Motor neuron (in vitro differentiated cells): Measurements from ENCODE around the gene ZMIZ1. TPM values are rescaled to one million over a fixed set of nuclear protein-coding genes. Genes with fewer than 3 reads are reported as not detected.
"Not testable (repeated sequence)": the region's sequence is repeated elsewhere in the genome, so short reads cannot be mapped to it uniquely, and the experiment has no call there.

Source experiments
- ATAC-seq, 8 experiments: fragments of 200-7000 bp; cut with Tn5 transposase; replicated peaks in 6 of 8; 2 replicates each; pipeline ENCODE4 v1.8.0; 2021; ENCODE audit warnings: mild to moderate bottlenecking in 8 of 8, moderate library complexity in 8 of 8
- H3K27ac ChIP-seq, 2 donors: fragments of 250-450 bp; sonication (Bioruptor Pico); 2 replicates each; pipeline ENCODE4 v1.9.0; 2021; ENCODE audit warnings: antibody characterized with exemption in 2 of 2, mild to moderate bottlenecking in 2 of 2, moderate library complexity in 1 of 2
- H3K4me1 ChIP-seq, 2 donors: fragments of 250-450 bp; sonication (Bioruptor Pico); replicated peaks in 1 of 2; 2 replicates each; pipeline ENCODE4 v1.6.1; 2021; ENCODE audit warnings: antibody characterized with exemption in 2 of 2, mild to moderate bottlenecking in 2 of 2, moderate library complexity in 1 of 2
- H3K4me3 ChIP-seq, 5 donors: fragments of 250-450 bp; sonication (Bioruptor Pico); 2 replicates each; pipeline ENCODE4 v1.9.0; 2021; ENCODE audit warnings: antibody characterized with exemption in 5 of 5, mild to moderate bottlenecking in 5 of 5, moderate library complexity in 4 of 5
- WGBS, 10 experiments: fragments of 450-650 bp; shearing (Covaris generic); methylation state at CpG; one replicate each; pipeline ENCODE4 v1.0.0; 2022; 5-methylcytosine and 5-hydroxymethylcytosine counted together
- in situ Hi-C, 9 experiments: fragments of 400-800 bp; cut with MboI; loops; one replicate each; pipeline ENCODE4 v1.15.0; 2021; ENCODE audit warnings: low sequenced_read_pairs in 9 of 9, low pct_unique_long_range_greater_than_20kb in 2 of 9; ENCODE audit not compliant: unreplicated experiment in 9 of 9
- total RNA-seq, 8 experiments: library from RNA; unstranded; fragments of 300-600 nt; gene quantifications; 2 replicates each; pipeline versions ENCODE4 v1.2.3 to v1.2.4, GENCODE V29; 2022

The ZMIZ1 gene
- total RNA-seq, 8 experiments from 2014 or later = 15.8 to 79.9 (median 50.0) TPM

GRCh38 chr10:79025199-79025832 lies 43.5 kb upstream of the ZMIZ1 start:
- peaks cover 27 to 36% of the 10 kb centered on the region in 2 donors for H3K4me1 ChIP-seq
- WGBS, 10 experiments = 39 to 80% (median 40%) methylated on average over 1 to 4 of the region's 22 CpGs; no CpG with 5 or more reads in 7 of the 10 experiments
- H3K27ac ChIP-seq = peak overlapping the region; percentile 83 to 85
- in situ Hi-C loops = no loop called here
- ATAC-seq = peak in 5 of 8 experiments; percentile 84 to 88 (median 86)
- no peak overlapping the region for H3K4me3 ChIP-seq

DNA sequence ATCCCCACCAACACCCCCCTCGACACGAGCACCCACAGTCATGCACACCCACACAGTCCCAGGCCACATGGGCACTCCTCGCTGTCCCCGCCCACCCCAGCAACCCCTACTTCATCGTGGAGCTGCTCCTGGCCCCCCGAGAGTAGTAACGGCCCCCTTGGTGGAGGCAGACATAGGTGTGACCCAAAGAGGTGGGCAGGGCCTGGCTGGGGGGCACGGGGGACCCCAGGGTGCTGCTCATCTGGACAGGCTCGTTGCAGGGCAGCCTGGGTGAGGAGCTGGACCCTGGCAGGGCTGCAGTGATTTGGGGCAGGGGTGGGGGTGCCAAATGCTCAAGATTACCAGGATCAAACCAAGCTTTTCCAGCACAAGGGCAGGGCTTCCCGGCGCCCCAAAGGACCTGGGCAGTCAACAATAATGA lies 42.4 kb upstream of the ZMIZ1 start:
- in situ Hi-C loops = no loop called here
- Histone ChIP-seq H3K27ac (no peak overlapping the region), H3K4me1 (peaks cover 26 to 46% of the 10 kb centered on the region in 2 donors), H3K4me3 (no peak overlapping the region)
- 100% methylated on average over 2 of the region's 11 CpGs; no CpG with 5 or more reads in 8 of the 10 experiments for WGBS, 10 experiments
- no peak for ATAC-seq

DNA sequence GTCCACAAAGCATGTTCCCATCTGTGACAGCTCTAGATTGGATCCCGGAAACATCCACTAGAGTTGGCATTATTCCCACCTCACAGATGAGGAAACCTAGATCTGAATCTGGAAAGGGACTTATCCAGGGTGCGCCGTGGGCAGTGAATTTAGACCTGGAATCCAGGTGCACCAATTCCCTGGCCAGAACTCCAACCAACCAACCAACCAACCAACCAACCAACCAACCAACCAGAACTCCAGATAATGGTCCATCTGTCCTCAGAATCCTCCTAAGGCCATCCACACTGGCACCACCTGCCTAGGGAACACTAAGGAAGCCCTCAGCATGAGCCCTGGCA lies 42.0 kb upstream of the ZMIZ1 start:
- Histone ChIP-seq H3K4me3 (no peak overlapping the region), H3K4me1 (peaks cover 26 to 48% of the 10 kb centered on the region in 2 donors), H3K27ac (no peak overlapping the region)
- in situ Hi-C loops = no loop called here
- 97 to 100% (median 100%) methylated on average over 2 to 3 of the region's 3 CpGs; no CpG with 5 or more reads in 7 of the 10 experiments for WGBS, 10 experiments
- ATAC-seq = no peak

GRCh38 chr10:79027147-79028055 lies 41.4 kb upstream of the ZMIZ1 start:
- peak overlapping the region; percentile 49 to 52 for H3K27ac ChIP-seq
- in situ Hi-C loops = no loop called here
- WGBS, 10 experiments = 90 to 100% (median 100%) methylated on average over 1 to 2 of the region's 18 CpGs; no CpG with 5 or more reads in 7 of the 10 experiments
- H3K4me3 ChIP-seq = no peak overlapping the region
- H3K4me1 ChIP-seq = peaks cover 26 to 48% of the 10 kb centered on the region in 2 donors
- peak in 2 of 8 experiments; percentile 10 to 38 for ATAC-seq

GRCh38 chr10:79028056-79028430 lies 40.7 kb upstream of the ZMIZ1 start:
- no peak for ATAC-seq
- 60 to 100% (median 67%) methylated on average over 1 to 4 of the region's 4 CpGs; no CpG with 5 or more reads in 5 of the 10 experiments for WGBS, 10 experiments
- in situ Hi-C loops = no loop called here
- Histone ChIP-seq H3K4me1 (peaks cover 26 to 46% of the 10 kb centered on the region in 2 donors), H3K4me3 (no peak overlapping the region), H3K27ac (peak overlapping the region; percentile 49 to 52)

- Histone ChIP-seq H3K4me1 (peaks cover 24 to 43% of the 10 kb centered on the region in 2 donors), H3K27ac (no peak overlapping the region), H3K4me3 (no peak overlapping the region)
- in situ Hi-C loops = no loop called here
- 60 to 75% (median 61%) methylated on average over 1 to 3 of the region's 5 CpGs; no CpG with 5 or more reads in 7 of the 10 experiments for WGBS, 10 experiments
- ATAC-seq = no peak
These were observed 40.2 kb upstream of the ZMIZ1 start for GRCh38 chr10:79028451-79029010.

- in situ Hi-C loops = no loop called here
- H3K27ac ChIP-seq = peak overlapping the region in 1 of 2 donors; percentile 15
- H3K4me3 ChIP-seq = no peak overlapping the region
- H3K4me1 ChIP-seq = peaks cover 22 to 41% of the 10 kb centered on the region in 2 donors
- no peak for ATAC-seq
- WGBS, 10 experiments = 70 to 100% (median 86%) methylated on average over 1 to 10 of the region's 12 CpGs
These were observed 39.0 kb upstream of the ZMIZ1 start for GRCh38 chr10:79029478-79030390.

DNA sequence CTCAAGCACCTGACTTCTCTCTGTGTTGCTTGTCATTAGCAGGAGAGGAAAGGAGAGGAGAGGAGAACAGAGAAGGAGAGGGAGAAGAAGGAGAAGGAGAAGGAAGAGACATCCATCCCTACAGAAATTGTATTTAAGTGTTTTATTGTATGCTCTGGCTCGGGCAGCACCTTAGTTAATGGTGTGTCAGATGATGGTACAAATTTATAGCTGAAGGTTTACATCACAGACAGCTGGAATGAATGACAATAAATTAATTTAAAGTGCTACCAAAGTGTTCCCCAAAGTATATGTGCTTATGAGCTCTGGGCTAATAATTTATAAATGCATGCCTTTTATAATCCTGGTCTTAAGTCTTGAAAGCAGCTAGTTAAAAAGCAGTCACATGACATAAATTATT lies 38.1 kb upstream of the ZMIZ1 start:
- H3K4me3 ChIP-seq = no peak overlapping the region
- in situ Hi-C loops = no loop called here
- H3K27ac ChIP-seq = peak overlapping the region in 1 of 2 donors; percentile 15
- peak in 2 of 8 experiments; percentile 37 to 58 for ATAC-seq
- 0 to 50% (median 38%) methylated on average over 1 of the region's 1 CpG; no CpG with 5 or more reads in 3 of the 10 experiments for WGBS, 10 experiments
- H3K4me1 ChIP-seq = peaks cover 14 to 33% of the 10 kb centered on the region in 2 donors

DNA sequence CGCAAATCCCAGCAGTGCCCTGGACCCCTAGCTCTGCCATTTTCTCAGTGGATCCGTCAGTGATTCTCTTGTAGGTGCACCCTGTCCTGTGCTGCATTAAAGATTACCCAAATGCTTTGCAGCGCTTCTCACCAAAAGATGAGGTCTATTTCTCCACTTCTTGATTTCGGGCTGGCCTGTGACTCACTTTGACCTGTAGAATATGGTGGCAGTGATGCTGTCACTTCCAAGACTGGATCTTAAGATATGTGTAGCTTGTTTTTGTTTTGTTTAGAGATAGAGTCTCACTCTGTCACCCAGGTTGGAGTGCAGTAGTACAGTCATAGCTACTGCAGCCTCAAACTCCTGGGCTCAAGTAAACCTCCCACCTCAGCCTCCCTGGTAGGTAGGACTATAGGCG lies 37.0 kb upstream of the ZMIZ1 start:
- 88 to 100% (median 98%) methylated on average over 1 to 5 of the region's 5 CpGs; no CpG with 5 or more reads in 2 of the 10 experiments for WGBS, 10 experiments
- Histone ChIP-seq H3K27ac (no peak overlapping the region), H3K4me3 (no peak overlapping the region), H3K4me1 (peaks cover 12 to 28% of the 10 kb centered on the region in 2 donors)
- in situ Hi-C loops = no loop called here
- ATAC-seq = no peak

DNA sequence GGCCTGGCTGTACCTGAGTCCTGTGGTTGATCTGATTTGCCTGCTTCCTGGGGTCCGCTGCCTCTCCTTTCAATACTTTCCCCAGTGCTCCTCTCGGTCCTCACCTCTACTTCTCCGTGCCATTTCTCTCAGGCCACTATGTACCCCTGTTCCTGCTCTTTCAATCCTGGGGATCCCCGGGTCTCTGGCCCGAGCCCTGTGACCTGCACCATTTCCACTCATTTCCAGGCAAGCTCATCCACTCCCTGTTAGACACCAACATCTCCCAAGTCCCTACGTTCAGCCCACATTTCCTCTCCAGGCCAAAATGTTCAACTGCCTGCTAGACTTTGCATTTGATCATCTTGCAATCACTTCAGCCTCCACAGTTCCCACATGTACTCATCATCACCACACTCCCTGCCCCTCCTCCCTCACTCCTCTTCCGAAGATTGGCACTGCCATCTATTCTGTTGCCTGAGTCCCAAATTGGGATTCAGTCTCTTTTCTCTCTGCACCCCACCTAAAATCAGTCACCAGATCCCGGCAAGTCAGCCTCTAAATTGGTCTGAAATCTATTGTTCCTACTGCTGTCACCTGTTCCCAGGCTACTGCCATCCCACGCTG lies 34.4 kb upstream of the ZMIZ1 start:
- WGBS, 10 experiments = 52 to 100% (median 90%) methylated on average over 1 to 7 of the region's 9 CpGs
- in situ Hi-C loops = no loop called here
- Histone ChIP-seq H3K4me3 (no peak overlapping the region), H3K4me1 (peaks cover 7 to 25% of the 10 kb centered on the region in 2 donors), H3K27ac (no peak overlapping the region)
- no peak for ATAC-seq

DNA sequence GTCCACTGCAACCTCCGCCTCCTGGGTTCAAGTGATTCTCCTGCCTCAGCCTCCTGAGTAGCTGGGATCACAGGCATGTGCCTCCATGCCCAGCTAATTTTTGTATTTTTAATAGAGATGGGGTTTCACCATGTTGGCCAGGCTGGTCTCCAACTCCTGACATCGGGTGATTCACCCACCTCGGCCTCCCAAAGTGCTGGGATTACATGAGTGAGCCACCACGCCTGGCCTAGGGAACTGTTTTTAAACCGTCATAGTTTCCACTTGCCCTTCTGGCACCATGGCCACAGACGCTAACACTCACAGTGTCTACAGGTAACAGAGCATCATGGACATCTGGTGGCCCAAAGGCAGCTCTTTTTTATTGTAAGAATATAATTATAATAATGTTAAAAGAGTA lies 32.4 kb upstream of the ZMIZ1 start:
- 33 to 94% (median 72%) methylated on average over 3 to 6 of the region's 6 CpGs; no CpG with 5 or more reads in 6 of the 10 experiments for whole genome bisulfite sequencing, 10 experiments
- H3K27ac ChIP-seq, H3K4me1 ChIP-seq, ATAC-seq, H3K4me3 ChIP-seq, in situ Hi-C loops: not testable (repeated sequence)
